ENCODE results near the gene DHX35. TPM values are rescaled to one million over a fixed set of nuclear protein-coding genes. Genes with fewer than 3 reads are reported as not detected.
A peak's percentile ranks its signal among the peaks of the same experiment; 100 is the strongest.

DHX35 gene
- total and polyA plus RNA-seq, 7 donors: 3.4 to 11.9 (median 5.8) TPM

GRCh38 chr20:39081255-39081654 lies 119.1 kb downstream of the DHX35 start:
- intact Hi-C loops (cut with DNase I): loop anchor here (1.0 to 5.0 kb wide), 2 partner anchors 31 to 34 kb away; no protein-coding TSS in a partner anchor
- Histone ChIP-seq H3K27ac (no peak overlapping the region), H3K36me3 (ENCODE audit: insufficient read depth in 1 of 2, low read depth in 1 of 2) (no peaks in the 10 kb centered on the region), H3K9me3 (no peaks in the 10 kb centered on the region), H3K4me3 (no peak overlapping the region), H3K27me3 (ENCODE audit: insufficient read depth in 3 of 3, low read length in 2 of 3) (no peaks in the 10 kb centered on the region), H3K4me1 (no peaks in the 10 kb centered on the region)
- peak; percentile 65 to 84 (median 78) for ATAC-seq
- peak; percentile 93 for TF ChIP-seq CTCF (IDR thresholded peaks at IDR 0.05)
- 11 to 14% (median 12%) methylated on average over 5 of the region's 5 CpGs for WGBS, 3 donors
- DNase-seq: peak; percentile 76 to 80

GRCh38 chr20:39082622-39083398 lies 120.7 kb downstream of the DHX35 start:
- ATAC-seq (no peak), DNase-seq (no peak)
- Histone ChIP-seq H3K27me3 (ENCODE audit: insufficient read depth in 3 of 3, low read length in 2 of 3) (no peaks in the 10 kb centered on the region), H3K4me3 (no peak overlapping the region), H3K9me3 (no peaks in the 10 kb centered on the region), H3K27ac (no peak overlapping the region), H3K4me1 (no peaks in the 10 kb centered on the region), H3K36me3 (ENCODE audit: insufficient read depth in 1 of 2, low read depth in 1 of 2) (no peaks in the 10 kb centered on the region)
- no peak for TF ChIP-seq CTCF (IDR thresholded peaks at IDR 0.05)
- intact Hi-C loops (cut with DNase I): loop anchor here in 1 of 2 donors (5.0 kb wide), 1 partner anchor 36 kb away; no protein-coding TSS in a partner anchor
- 38 to 43% (median 43%) methylated on average over 8 of the region's 8 CpGs for WGBS, 3 donors

GRCh38 chr20:39083761-39084160 lies 121.6 kb downstream of the DHX35 start:
- ATAC-seq: no peak
- 51 to 61% (median 57%) methylated on average over 6 of the region's 6 CpGs for WGBS, 3 donors
- TF ChIP-seq CTCF (IDR thresholded peaks at IDR 0.05): no peak

GRCh38 chr20:39089029-39089428 lies 126.9 kb downstream of the DHX35 start:
- no peak overlapping the region for H3K4me3 ChIP-seq
- H3K27me3 ChIP-seq (ENCODE audit: insufficient read depth in 3 of 3, low read length in 2 of 3): no peaks in the 10 kb centered on the region
- WGBS, 3 donors: 63 to 88% (median 77%) methylated on average over 1 of the region's 1 CpG
- no peaks in the 10 kb centered on the region for H3K36me3 ChIP-seq (ENCODE audit: insufficient read depth in 1 of 2, low read depth in 1 of 2)
- no peaks in the 10 kb centered on the region for H3K4me1 ChIP-seq
- ATAC-seq (no peak), DNase-seq (no peak)
- no peaks in the 10 kb centered on the region for H3K9me3 ChIP-seq
- no peak for TF ChIP-seq CTCF (IDR thresholded peaks at IDR 0.05)
- intact Hi-C loops (cut with DNase I): no loop called here
- no peak overlapping the region for H3K27ac ChIP-seq

More at GRCh38 chr20:39083761-39084160, 121.6 kb downstream of the DHX35 start:
- no peak for DNase-seq
- H3K27me3 ChIP-seq (ENCODE audit: insufficient read depth in 3 of 3, low read length in 2 of 3): no peaks in the 10 kb centered on the region
- no peaks in the 10 kb centered on the region for H3K36me3 ChIP-seq (ENCODE audit: insufficient read depth in 1 of 2, low read depth in 1 of 2)
- intact Hi-C loops (cut with DNase I): loop anchor here in 1 of 2 donors (5.0 kb wide), 1 partner anchor 36 kb away; no protein-coding TSS in a partner anchor
- H3K9me3 ChIP-seq: no peaks in the 10 kb centered on the region
- H3K4me3 ChIP-seq: no peak overlapping the region
- no peak overlapping the region for H3K27ac ChIP-seq
- no peaks in the 10 kb centered on the region for H3K4me1 ChIP-seq

Other genes with a start within 250 kb of the DHX35 start
- gene SLC32A1, start 237.9 kb upstream of the DHX35 start, total RNA-seq: not detected
- gene SLC32A1, start 237.9 kb upstream of the DHX35 start, polyA plus RNA-seq: not detected
- 1 to 10 TPM; 3.8 to 5.3 (median 4.7) TPM for gene ACTR5, start 213.9 kb upstream of the DHX35 start, total RNA-seq
- gene ACTR5, start 213.9 kb upstream of the DHX35 start, polyA plus RNA-seq: 1 to 10 TPM; 5.3 to 9.3 (median 6.8) TPM
- gene PPP1R16B, start 156.6 kb upstream of the DHX35 start, total RNA-seq: 1 to 10 TPM; 2.9 to 5.2 (median 5.1) TPM
- 1 to 10 TPM; 1.6 to 4.1 (median 2.3) TPM for gene PPP1R16B, start 156.6 kb upstream of the DHX35 start, polyA plus RNA-seq
- gene FAM83D, start 35.9 kb upstream of the DHX35 start, total RNA-seq: under 1 TPM in 2 of 4 donors, not detected in 2; 0.11 to 0.12 TPM
- gene FAM83D, start 35.9 kb upstream of the DHX35 start, polyA plus RNA-seq: under 1 TPM in 2 of 3 donors, not detected in 1; 0.12 to 0.32 TPM